Endothelial cell of umbilical vein (primary cell): ENCODE results near the gene TSPAN9. TPM values are rescaled to one million over a fixed set of nuclear protein-coding genes. Genes with fewer than 3 reads are reported as not detected.

Source experiments
- BruUV-seq: library from RNA; stranded (reverse); fragments of 400-500 nt; replicated peaks from 2 replicates; lab custom pipeline; 2021; lab: Mats Ljungman, UMichigan
- CTCF ChIA-PET: fragments of 300-600, 350-600 bp; sonication (Branson Sonifier 250); formaldehyde crosslinking; loops from one replicate; lab custom pipeline; 2021; ENCODE audit warnings: antibody characterized with exemption, inconsistent platforms; lab: Charles Lee
- POLR2A ChIA-PET: fragments of 300-600, 350-600 bp; sonication (Branson Sonifier 250); formaldehyde crosslinking; loops from one replicate; lab custom pipeline; 2021; ENCODE audit warnings: antibody characterized with exemption, inconsistent platforms; lab: Charles Lee
- DNase-seq: peaks from one replicate; pipeline ENCODE4 v3.0.0-alpha.2; 2011; ENCODE audit warnings: low read depth, low spot score
- FAIRE-seq: peaks from 2 replicates; lab custom pipeline; 2011; peaks lifted over from hg19 to GRCh38; lab: Jason Lieb, UNC
- H2AFZ ChIP-seq: 2 replicates; pipeline ENCODE4 v1.6.0; 2012; ENCODE audit warnings: low read depth, low read length, control low read depth, inconsistent platforms
- H3K27ac ChIP-seq: 2 replicates; pipeline ENCODE4 v1.5.1; 2011; ENCODE audit warnings: low read depth, mild to moderate bottlenecking, control low read depth, low read length, moderate library complexity; ENCODE audit not compliant: insufficient read depth
- H3K27me3 ChIP-seq, 2 experiments: 2 replicates each; pipeline versions ENCODE4 v1.6.0 to v1.6.1; 2011; ENCODE audit warnings: low read length in 2 of 2, mixed read lengths in 1 of 2; ENCODE audit not compliant: control insufficient read depth in 2 of 2, insufficient read depth in 2 of 2
- H3K36me3 ChIP-seq, 2 experiments: 2 replicates in 1 of 2; 3 replicates in 1 of 2; pipeline ENCODE4 v1.5.1; 2011; ENCODE audit warnings: low read length in 2 of 2, mild to moderate bottlenecking in 1 of 2, moderate library complexity in 1 of 2; ENCODE audit not compliant: control insufficient read depth in 2 of 2, insufficient read depth in 2 of 2; ENCODE audit errors: extremely low read depth in 1 of 2
- H3K4me1 ChIP-seq: 3 replicates; pipeline ENCODE4 v1.5.1; 2011; ENCODE audit warnings: mild to moderate bottlenecking, low read length; ENCODE audit not compliant: control insufficient read depth, insufficient read depth; ENCODE audit errors: extremely low read depth
- H3K4me2 ChIP-seq: 2 replicates; pipeline ENCODE4 v1.6.1; 2011; ENCODE audit warnings: low read length, control low read depth, mixed read lengths; ENCODE audit not compliant: insufficient read depth
- H3K4me3 ChIP-seq, 3 experiments: fragments of 200-600 bp in 1 of 3; sonication (generic), shearing (Covaris generic) in 1 of 3; replicated peaks in 1 of 3; 2 replicates each; pipeline ENCODE4 v1.5.1; 2011 to 2016; ENCODE audit warnings: control low read depth in 3 of 3, low read length in 3 of 3, mild to moderate bottlenecking in 2 of 3, inconsistent platforms in 1 of 3, low read depth in 1 of 3, moderate library complexity in 1 of 3; ENCODE audit not compliant: insufficient read depth in 1 of 3
- H3K79me2 ChIP-seq: 2 replicates; pipeline ENCODE4 v1.6.0; 2012; ENCODE audit warnings: low read length, inconsistent platforms; ENCODE audit not compliant: control insufficient read depth, insufficient read depth
- H3K9ac ChIP-seq: replicated peaks from 2 replicates; pipeline ENCODE3; 2011; ENCODE audit warnings: low read length, control low read depth; ENCODE audit not compliant: insufficient read depth; ENCODE audit errors: extremely low read depth
- H3K9me1 ChIP-seq: replicated peaks from 3 replicates; pipeline ENCODE4 v1.6.0; 2011; ENCODE audit warnings: mild to moderate bottlenecking, low read length; ENCODE audit not compliant: control insufficient read depth, insufficient read depth; ENCODE audit errors: extremely low read depth
- H3K9me3 ChIP-seq: replicated peaks from 2 replicates; pipeline ENCODE4 v1.5.1; 2012; ENCODE audit warnings: low read length, inconsistent platforms; ENCODE audit not compliant: control insufficient read depth, insufficient read depth
- H4K20me1 ChIP-seq: replicated peaks from 2 replicates; pipeline ENCODE3; 2011; ENCODE audit warnings: mild to moderate bottlenecking, low read length; ENCODE audit not compliant: control insufficient read depth, insufficient read depth; ENCODE audit errors: extremely low read depth
- CTCF ChIP-seq, 2 donors: IDR thresholded peaks; 1 replicate in 1 of 2; 2 replicates in 1 of 2; pipeline ENCODE4 v1.5.1; 2011; ENCODE audit warnings: low read length in 2 of 2, mild to moderate bottlenecking in 2 of 2, moderate library complexity in 2 of 2, control low read depth in 1 of 2, inconsistent platforms in 1 of 2, low read depth in 1 of 2; ENCODE audit not compliant: insufficient read depth in 1 of 2; ENCODE audit errors: extremely low read depth in 1 of 2
- EZH2 ChIP-seq: IDR thresholded peaks from 2 replicates; pipeline ENCODE4 v1.6.1; 2012; ENCODE audit warnings: borderline replicate concordance, low read depth, mild to moderate bottlenecking, moderate library complexity, low read length, inconsistent platforms; ENCODE audit not compliant: severe bottlenecking
- FOS ChIP-seq: IDR thresholded peaks from 2 replicates; pipeline ENCODE4 v1.6.1; 2011; ENCODE audit warnings: mild to moderate bottlenecking, low read length, moderate library complexity, borderline replicate concordance; ENCODE audit not compliant: insufficient read depth
- GATA2 ChIP-seq: IDR thresholded peaks from 2 replicates; pipeline ENCODE4 v1.7.0; 2011; ENCODE audit warnings: low read depth, mild to moderate bottlenecking, moderate library complexity, mixed read lengths, low read length; ENCODE audit not compliant: insufficient read length, insufficient read depth
- JUN ChIP-seq: IDR thresholded peaks from 2 replicates; pipeline ENCODE4 v1.6.1; 2011; ENCODE audit warnings: borderline replicate concordance, low read depth; ENCODE audit not compliant: insufficient read length, insufficient read depth
- MYC ChIP-seq: IDR thresholded peaks from one replicate; pipeline ENCODE4 v1.6.1; 2011; ENCODE audit warnings: mild to moderate bottlenecking, low read depth, low read length
- POLR2A ChIP-seq: IDR thresholded peaks from 2 replicates; pipeline ENCODE4 v1.6.1; 2012; ENCODE audit warnings: low read depth, mild to moderate bottlenecking, control low read depth, low read length
- POLR2AphosphoS5 ChIP-seq: IDR thresholded peaks from 2 replicates; pipeline ENCODE4 v1.6.1; 2012; ENCODE audit warnings: low read depth, mild to moderate bottlenecking, control low read depth, low read length, moderate library complexity; ENCODE audit not compliant: insufficient read depth
- dilution Hi-C: fragments of 300-500 bp; cut with MboI; formaldehyde crosslinking; loops from one replicate; pipeline ENCODE4 v1.15.0; 2019; ENCODE audit warnings: low sequenced_read_pairs; ENCODE audit not compliant: extremely low pct_ligation_motif_present
- intact Hi-C: fragments of 100-400 bp; cut with micrococcal nuclease; formaldehyde crosslinking; loops from one replicate; pipeline ENCODE4 v1.10.0; 2022
- polyA plus RNA-seq, 4 experiments: library from polyadenylated mRNA; depleted of rRNA in 3 of 4; stranded (reverse) in 3 of 4; unstranded in 1 of 4; fragments of >200 nt; gene quantifications; 2 replicates each; pipeline versions ENCODE4 v1.2.1 to v1.2.3, GENCODE V29; 2011 to 2012; ENCODE audit warnings: missing spikeins in 1 of 4
- total RNA-seq: library from RNA; stranded (reverse); gene quantifications from 2 replicates; pipeline ENCODE4 v1.2.3, GENCODE V29; 2021
- TF ChIP-seq, protein P1 (sequence below): IDR thresholded peaks from 2 replicates; pipeline ENCODE4 v1.6.1; 2011; ENCODE audit not compliant: insufficient read depth, insufficient read length

TSPAN9 gene
- total and polyA plus RNA-seq, 2 donors (not counting 3 experiments of a cell fraction or from before 2014, with no cell fraction given): 43.3 to 66.8 TPM

GRCh38 chr12:3332188-3332587 is 255.0 kb downstream of the TSPAN9 start:
- Histone ChIP-seq H3K9me3 (no peaks in the 10 kb centered on the region), H3K27ac (no peak overlapping the region), H3K9me1 (no peaks in the 10 kb centered on the region), H3K79me2 (no peaks in the 10 kb centered on the region), H3K36me3 (no peaks in the 10 kb centered on the region), H3K4me1 (no peaks in the 10 kb centered on the region), H3K4me3 (no peak overlapping the region), H3K9ac (no peak overlapping the region), H3K27me3 (peaks cover 0 to 6% of the 10 kb centered on the region in 2 experiments), H4K20me1 (no peaks in the 10 kb centered on the region), H2AFZ (no peak overlapping the region), H3K4me2 (no peak overlapping the region)
- no TSS peak for BruUV-seq
- no peak for DNase-seq
- intact Hi-C loops: no loop called here
- ChIA-PET CTCF (interaction anchor here (1.6 to 3.6 kb wide), 3 partner anchors 10 to 31 kb away, joined by 5 to 29 read pairs (median 5); no protein-coding TSS in a partner anchor), POLR2A (no interaction called here)
- TF ChIP-seq JUN (peak; percentile 11), POLR2A (no peak), POLR2AphosphoS5 (no peak)
- no peak for FAIRE-seq
- dilution Hi-C loops: no loop called here

- no TSS peak for BruUV-seq
- Histone ChIP-seq H4K20me1 (no peaks in the 10 kb centered on the region), H3K36me3 (no peaks in the 10 kb centered on the region), H3K9me1 (no peaks in the 10 kb centered on the region), H2AFZ (no peak overlapping the region), H3K4me2 (no peak overlapping the region), H3K27ac (no peak overlapping the region), H3K79me2 (no peaks in the 10 kb centered on the region), H3K4me1 (no peaks in the 10 kb centered on the region), H3K27me3 (peaks cover 0 to 6% of the 10 kb centered on the region in 2 experiments), H3K9me3 (no peaks in the 10 kb centered on the region), H3K4me3 (no peak overlapping the region), H3K9ac (no peak overlapping the region)
- TF ChIP-seq POLR2AphosphoS5 (no peak), POLR2A (no peak), EZH2 (no peak), MYC (no peak), FOS (no peak), GATA2 (no peak), JUN (no peak), CTCF (IDR thresholded peaks at IDR 0.05; ENCODE audit: extremely low read depth in 1 of 2, insufficient read depth in 1 of 2, low read depth in 1 of 2, low read length in 2 of 2) (no peak)
- TF ChIP-seq, protein P1, sequence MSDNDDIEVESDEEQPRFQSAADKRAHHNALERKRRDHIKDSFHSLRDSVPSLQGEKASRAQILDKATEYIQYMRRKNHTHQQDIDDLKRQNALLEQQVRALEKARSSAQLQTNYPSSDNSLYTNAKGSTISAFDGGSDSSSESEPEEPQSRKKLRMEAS: no peak
- dilution Hi-C loops: no loop called here
- intact Hi-C loops: loop anchor here (1.0 kb wide), 1 partner anchor 33 kb away; no protein-coding TSS in a partner anchor
- DNase-seq (no peak), FAIRE-seq (no peak)
- POLR2A ChIA-PET: no interaction called here
- CTCF ChIA-PET: interaction anchor here (1.2 to 3.6 kb wide), 3 partner anchors 8 to 470 kb away, joined by 4 to 29 read pairs (median 5); no protein-coding TSS in a partner anchor
Measured at GRCh38 chr12:3333583-3333982, 256.4 kb downstream of the TSPAN9 start.
